Heart left ventricle (tissue), 16 donors: ENCODE results near the gene KLHDC10. TPM values are rescaled to one million over a fixed set of nuclear protein-coding genes. Genes with fewer than 3 reads are reported as not detected.

Experiments used
- ATAC-seq, 4 donors: fragments of 200-7000 bp; cut with Tn5 transposase; one replicate each; pipeline ENCODE4 v1.9.1; 2020 to 2022; ENCODE audit warnings: moderate library complexity in 4 of 4, mild to moderate bottlenecking in 3 of 4, moderate number of reproducible peaks in 1 of 4
- DNase-seq, 5 donors: peaks; one replicate each; pipeline ENCODE4 v3.0.0-alpha.2; 2020
- H3K27ac ChIP-seq, 12 donors: fragments of 200-600 bp; sonication (generic) in 4 of 12; one replicate each; pipeline versions ENCODE4 v1.5.0 to v1.8.0; 2016 to 2022; ENCODE audit warnings: mild to moderate bottlenecking in 2 of 12
- H3K27me3 ChIP-seq, 9 donors: fragments of 200-600 bp; sonication (generic) in 2 of 9; one replicate each; pipeline versions ENCODE4 v1.5.1 to v1.8.0; 2016 to 2022; ENCODE audit warnings: mild to moderate bottlenecking in 3 of 9
- H3K36me3 ChIP-seq, 9 donors: fragments of 200-600 bp; sonication (generic) in 2 of 9; one replicate each; pipeline versions ENCODE4 v1.5.0 to v1.8.0; 2018 to 2022; ENCODE audit warnings: mild to moderate bottlenecking in 2 of 9
- H3K4me1 ChIP-seq, 12 donors: fragments of 200-600 bp; sonication (generic) in 4 of 12; one replicate each; pipeline versions ENCODE4 v1.5.0 to v1.8.0; 2016 to 2022; ENCODE audit warnings: mild to moderate bottlenecking in 3 of 12
- H3K4me3 ChIP-seq, 12 donors: fragments of 200-600 bp; sonication (generic) in 4 of 12; one replicate each; pipeline versions ENCODE4 v1.5.0 to v1.8.0; 2017 to 2022; ENCODE audit warnings: mild to moderate bottlenecking in 9 of 12, moderate library complexity in 4 of 12
- H3K9me3 ChIP-seq, 12 donors: fragments of 200-600 bp; sonication (generic) in 4 of 12; one replicate each; pipeline versions ENCODE4 v1.5.0 to v1.8.0; 2016 to 2022; ENCODE audit warnings: mild to moderate bottlenecking in 1 of 12
- CTCF ChIP-seq, 12 donors: fragments of 200-600 bp; sonication (generic) in 4 of 12; IDR thresholded peaks; one replicate each; pipeline versions ENCODE4 v1.5.0 to v1.8.0; 2018 to 2022; ENCODE audit warnings: antibody characterized with exemption in 12 of 12, mild to moderate bottlenecking in 5 of 12
- POLR2A ChIP-seq, 2 donors: fragments of 450-650 bp; IDR thresholded peaks; one replicate each; pipeline ENCODE4 v1.6.1; 2017; ENCODE audit warnings: antibody characterized with exemption in 2 of 2, mild to moderate bottlenecking in 2 of 2, moderate library complexity in 2 of 2
- WGBS, 4 donors: extraction: QIAGEN DNeasy Blood & Tissue Kit in 2 of 4; methylation state at CpG; one replicate each; pipeline versions ENCODE4 v1.1.5 to v1.1.7; 2013 to 2018; 5-methylcytosine and 5-hydroxymethylcytosine counted together
- intact Hi-C, 10 donors: fragments of 100-400 bp; cut with DNase I; formaldehyde crosslinking; loops; one replicate each; pipeline versions ENCODE4 v1.11.1 to v1.14.2; 2022
- polyA plus RNA-seq, 2 donors: library from polyadenylated mRNA; stranded (reverse); fragments of 200-250 nt; gene quantifications; one replicate each; pipeline ENCODE4 v1.2.3, GENCODE V29; 2013
- total RNA-seq, 9 donors: library from RNA; depleted of rRNA in 2 of 9; stranded (reverse); fragments of >200 nt in 2 of 9; fragmentation: NEBNext Ultra II Directional in 3 of 9; extraction: Animal tissue kit (Norgen Biotek cat#: 25700) in 3 of 9; gene quantifications; one replicate each; pipeline versions ENCODE4 v1.1.0 to v1.2.4, GENCODE V29; 2016 to 2023
- donor health status: ischemic (EF 13 %, LVEDD 7.1; RV severe dilation, severe dysfunction).
- donor health status: healthy with polysubstance abuse.
- donor health status: DM: no; HTN: yes; CAD: no.
- donor health status: DM: no; HTN: no; CAD: no.
- donor health status: ischemic (EF 25% LVEDD 6.9; RV normal size, moderate dysfunction).
- donor health status: ischemic (EF 25% LVEDD 5.7; RV mildly dilated, moderate dysfunction).
- donor health status: healthy.
- donor health status: DM: yes; HTN: yes; CAD: no.
- donor health status: ischemic (EF 35%, LVEDD 5.7; RV mildly dilated, moderate dysfunction).
- donor health status: nonischemic (EF 11% LVEDD 7.7; RV severe dilation, severe dysfunction).
- donor health status: DM: yes; HTN: yes; CAD: no.
- donor health status: PGD.
- donor health status: ischemic (EF 29% LVEDD 5.4; RV normal size, mild dysfunction).
- donor health status: nonischemic (EF 23%, LVEDD 6.1; RV moderate dilation, normal function).

KLHDC10 gene
- total and polyA plus RNA-seq, 11 donors = 7.0 to 32.6 (median 26.4) TPM

- Histone ChIP-seq H3K4me1 (no peaks in the 10 kb centered on the region), H3K36me3 (peaks cover 0 to 18% (median 3%) of the 10 kb centered on the region in 9 donors), H3K27me3 (no peaks in the 10 kb centered on the region), H3K9me3 (peaks cover 0 to 6% (median 0%) of the 10 kb centered on the region in 12 donors), H3K27ac (no peak overlapping the region), H3K4me3 (no peak overlapping the region)
- no peak for DNase-seq
- WGBS, 4 donors = 85 to 93% (median 92%) methylated on average over 4 of the region's 4 CpGs
- no peak for ATAC-seq
- no peak for TF ChIP-seq CTCF (IDR thresholded peaks at IDR 0.05)
- no peak for TF ChIP-seq POLR2A (IDR thresholded peaks at IDR 0.05)
- intact Hi-C loops = no loop called here
These were observed 43.6 kb downstream of the KLHDC10 start for GRCh38 chr7:130113887-130114286.

DNA sequence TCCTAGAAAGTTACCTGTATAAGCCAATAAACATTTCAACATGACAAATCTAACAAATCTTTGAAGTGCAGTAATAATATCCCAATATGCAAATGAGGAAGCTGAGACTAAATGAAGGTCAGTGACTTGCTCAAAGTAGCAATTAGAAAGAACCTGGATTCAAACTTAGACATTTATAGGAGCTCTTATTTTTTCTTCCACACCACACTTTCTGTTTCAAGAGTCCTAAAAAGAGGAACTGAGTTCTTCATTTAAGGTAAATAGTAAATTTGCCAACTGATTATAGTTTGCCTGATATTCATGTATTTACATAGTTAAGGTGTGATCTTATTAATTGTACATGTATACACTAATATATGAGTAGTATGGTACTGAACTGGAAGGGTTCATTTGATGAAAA, 44.0 kb downstream of the KLHDC10 start:
- intact Hi-C loops = no loop called here
- Histone ChIP-seq H3K9me3 (peaks cover 0 to 6% (median 0%) of the 10 kb centered on the region in 12 donors), H3K27me3 (no peaks in the 10 kb centered on the region), H3K4me3 (no peak overlapping the region), H3K27ac (no peak overlapping the region), H3K4me1 (no peaks in the 10 kb centered on the region), H3K36me3 (peaks cover 0 to 19% (median 6%) of the 10 kb centered on the region in 9 donors)
- ATAC-seq (no peak), DNase-seq (no peak)
- no peak for TF ChIP-seq POLR2A (IDR thresholded peaks at IDR 0.05)
- no peak for TF ChIP-seq CTCF (IDR thresholded peaks at IDR 0.05)

GRCh38 chr7:130114776-130115175, 44.4 kb downstream of the KLHDC10 start:
- H3K27me3 ChIP-seq = no peaks in the 10 kb centered on the region
- WGBS, 4 donors = 98 to 99% (median 98%) methylated on average over 2 of the region's 2 CpGs
- H3K36me3 ChIP-seq = peaks cover 0 to 19% (median 6%) of the 10 kb centered on the region in 9 donors
- intact Hi-C loops = no loop called here
- no peaks in the 10 kb centered on the region for H3K4me1 ChIP-seq
- H3K4me3 ChIP-seq = no peak overlapping the region
- H3K27ac ChIP-seq = no peak overlapping the region
- TF ChIP-seq CTCF (IDR thresholded peaks at IDR 0.05) (no peak), POLR2A (IDR thresholded peaks at IDR 0.05) (no peak)
- H3K9me3 ChIP-seq = peaks cover 0 to 6% (median 0%) of the 10 kb centered on the region in 12 donors
- no peak for ATAC-seq
- no peak for DNase-seq

DNA sequence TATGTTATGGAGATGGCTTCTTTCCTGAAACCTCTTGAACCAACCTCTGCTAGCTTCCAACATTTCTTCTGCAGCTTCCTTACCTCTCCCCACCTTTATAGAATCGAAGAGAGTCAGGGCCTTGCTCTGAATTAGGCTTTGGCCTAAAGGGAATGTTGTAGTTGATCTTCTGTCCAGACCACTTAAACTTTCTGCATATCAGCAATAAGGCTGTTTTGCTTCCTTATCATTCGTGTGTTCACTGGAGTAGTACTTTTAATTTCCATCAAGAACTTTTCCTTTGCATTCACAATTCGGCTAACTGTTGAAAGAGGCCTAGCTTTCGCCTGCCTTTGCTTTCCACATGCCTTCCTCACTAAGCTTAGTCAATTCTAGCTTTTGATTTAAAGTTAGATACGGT, 48.0 kb downstream of the KLHDC10 start:
- no peak for TF ChIP-seq POLR2A (IDR thresholded peaks at IDR 0.05)
- TF ChIP-seq CTCF (IDR thresholded peaks at IDR 0.05) = no peak
- no peaks in the 10 kb centered on the region for H3K27me3 ChIP-seq
- DNase-seq (no peak), ATAC-seq (no peak)
- no peak overlapping the region for H3K27ac ChIP-seq
- H3K9me3 ChIP-seq = no peaks in the 10 kb centered on the region
- WGBS, 4 donors = 83 to 92% (median 87%) methylated on average over 5 of the region's 5 CpGs
- peaks cover 0 to 49% (median 36%) of the 10 kb centered on the region in 9 donors for H3K36me3 ChIP-seq
- no peaks in the 10 kb centered on the region for H3K4me1 ChIP-seq
- no peak overlapping the region for H3K4me3 ChIP-seq
- intact Hi-C loops = no loop called here
